K562 (cell line): ENCODE results near the gene AGAP1. TPM values are rescaled to one million over a fixed set of nuclear protein-coding genes. Genes with fewer than 3 reads are reported as not detected.

ENCODE experiments used
- ATAC-seq: fragments of 200-7000 bp; cut with Tn5 transposase; 3 replicates; pipeline ENCODE4 v1.9.1; 2020; ENCODE audit warnings: moderate library complexity
- BruUV-seq: library from RNA; stranded (reverse); fragments of 400-500 nt; replicated peaks from 2 replicates; lab custom pipeline; 2021; lab: Mats Ljungman, UMichigan
- CTCF ChIA-PET: fragments of 300-600 bp; formaldehyde crosslinking; extraction: SDS; loops from one replicate; lab custom pipeline; 2021; ENCODE audit warnings: low intra/inter-chr PET ratio; lab: Yijun Ruan, JAX
- POLR2A ChIA-PET: fragments of 300-600, 350-650 bp; sonication (Branson Sonifier 250); formaldehyde crosslinking; extraction: SDS; loops from one replicate; lab custom pipeline; 2021; ENCODE audit warnings: antibody characterized with exemption, inconsistent platforms; lab: Yijun Ruan, JAX
- DNase-seq, 4 experiments: peaks; one replicate each; pipeline versions ENCODE4 v3.0.0 to v3.0.0-alpha.2; 2011 to 2018; ENCODE audit warnings: low spot score in 3 of 4, mixed read lengths in 3 of 4; ENCODE audit errors: extremely low read depth in 1 of 4
- FAIRE-seq: peaks from 2 replicates; lab custom pipeline; 2011; peaks lifted over from hg19 to GRCh38; lab: Jason Lieb, UNC
- H2AFZ ChIP-seq: 2 replicates; pipeline ENCODE4 v1.6.0; 2011; ENCODE audit warnings: low read depth, low read length, control low read depth, inconsistent platforms
- H3K27ac ChIP-seq: fragments of 200-600 bp; 3 replicates; pipeline ENCODE4 v1.8.0; 2011; ENCODE audit warnings: low read depth, mild to moderate bottlenecking, control low read depth, inconsistent platforms, low read length, moderate library complexity, mixed read lengths; ENCODE audit errors: extremely low read depth
- H3K27me3 ChIP-seq, 2 experiments: fragments of 300-600 bp in 1 of 2; 2 replicates in 1 of 2; 3 replicates in 1 of 2; pipeline versions ENCODE4 v1.6.0 to v1.8.0; 2011; ENCODE audit warnings: inconsistent platforms in 2 of 2, low read length in 2 of 2, mild to moderate bottlenecking in 1 of 2, mixed read lengths in 1 of 2, moderate library complexity in 1 of 2; ENCODE audit not compliant: control insufficient read depth in 2 of 2, insufficient read depth in 2 of 2
- H3K36me3 ChIP-seq: fragments of 300-600 bp; 3 replicates; pipeline ENCODE4 v1.8.0; 2011; ENCODE audit warnings: mild to moderate bottlenecking, low read length, inconsistent platforms; ENCODE audit not compliant: control insufficient read depth, insufficient read depth
- H3K4me1 ChIP-seq, 2 experiments: fragments of 200-600 bp in 1 of 2; replicated peaks in 1 of 2; 2 replicates in 1 of 2; 3 replicates in 1 of 2; pipeline versions ENCODE4 v1.5.1 to v1.8.0; 2011; ENCODE audit warnings: inconsistent platforms in 2 of 2, low read length in 2 of 2, mild to moderate bottlenecking in 1 of 2, mixed read lengths in 1 of 2, moderate library complexity in 1 of 2; ENCODE audit not compliant: control insufficient read depth in 2 of 2, insufficient read depth in 2 of 2
- H3K4me2 ChIP-seq: 2 replicates; pipeline ENCODE4 v1.6.1; 2011; ENCODE audit warnings: low read length, control low read depth, inconsistent platforms, mixed read lengths; ENCODE audit not compliant: insufficient read depth
- H3K4me3 ChIP-seq: fragments of 200-600 bp; sonication (generic), shearing (Covaris generic); 2 replicates; pipeline ENCODE4 v1.5.1; 2016; ENCODE audit warnings: control low read depth, inconsistent platforms
- H3K79me2 ChIP-seq: fragments of 200-600 bp; 3 replicates; pipeline ENCODE4 v1.8.0; 2011; ENCODE audit warnings: low read length, inconsistent platforms; ENCODE audit not compliant: control insufficient read depth, insufficient read depth
- H3K9ac ChIP-seq, 2 experiments: 2 replicates each; pipeline versions ENCODE4 v1.6.0 to v1.6.1; 2011; ENCODE audit warnings: low read depth in 2 of 2, low read length in 2 of 2, control low read depth in 1 of 2, inconsistent platforms in 1 of 2, mild to moderate bottlenecking in 1 of 2, mixed read lengths in 1 of 2; ENCODE audit not compliant: insufficient read depth in 1 of 2
- H3K9me1 ChIP-seq: one replicate; pipeline ENCODE4 v1.6.0; 2011; ENCODE audit warnings: inconsistent platforms, mild to moderate bottlenecking, low read length, moderate library complexity; ENCODE audit not compliant: control insufficient read depth, insufficient read depth
- H3K9me3 ChIP-seq: replicated peaks from 2 replicates; pipeline ENCODE4 v1.5.1; 2011; ENCODE audit warnings: low read depth, low read length, inconsistent platforms; ENCODE audit not compliant: control insufficient read depth, insufficient read depth
- H4K20me1 ChIP-seq: replicated peaks from 2 replicates; pipeline ENCODE4 v1.6.1; 2011; ENCODE audit warnings: low read length, inconsistent platforms, mixed read lengths; ENCODE audit not compliant: control insufficient read depth, insufficient read depth
- E4F1 ChIP-seq: fragments of 250-450 bp; sonication (Bioruptor Pico); IDR thresholded peaks from 2 replicates; pipeline ENCODE4 v1.5.0; 2021; ENCODE audit warnings: mild to moderate bottlenecking, borderline replicate concordance
- GTF2E2 ChIP-seq: fragments of 200-800 bp; sonication (Bioruptor generic); IDR thresholded peaks from 2 replicates; pipeline ENCODE4 v1.6.1; 2016; ENCODE audit warnings: missing genetic modification characterization, missing compliant biosample characterization
- HCFC1 ChIP-seq: IDR thresholded peaks from 2 replicates; pipeline ENCODE4 v1.6.1; 2012; ENCODE audit warnings: low read depth, low read length, improper control_type of control experiment
- NCOR1 ChIP-seq: fragments of 450-650 bp; IDR thresholded peaks from 2 replicates; pipeline ENCODE4 v1.6.1; 2016; ENCODE audit warnings: mild to moderate bottlenecking, moderate library complexity
- PHB ChIP-seq: fragments of 250-450 bp; sonication (Bioruptor Pico); IDR thresholded peaks from 2 replicates; pipeline ENCODE4 v1.5.0; 2021
- PHF21A ChIP-seq: fragments of 450-650 bp; IDR thresholded peaks from 2 replicates; pipeline ENCODE4 v1.6.1; 2017; ENCODE audit warnings: low read depth, borderline replicate concordance
- RBM22 ChIP-seq: fragments of 200-400 bp; formaldehyde crosslinking; IDR thresholded peaks from 2 replicates; pipeline ENCODE4 v1.6.1; 2018; ENCODE audit warnings: low read length, low read depth; ENCODE audit not compliant: poor library complexity, severe bottlenecking
- SMARCA4 ChIP-seq: fragments of 450-650 bp; IDR thresholded peaks from 2 replicates; pipeline ENCODE4 v1.6.1; 2016
- ZNF354B ChIP-seq: fragments of 250-450 bp; sonication (Bioruptor Pico); IDR thresholded peaks from 2 replicates; pipeline ENCODE4 v1.4.0; 2020
- ZNF384 ChIP-seq: IDR thresholded peaks from 2 replicates; pipeline ENCODE4 v1.6.1; 2012; ENCODE audit warnings: low read depth, low read length, improper control_type of control experiment
- ZNF551 ChIP-seq: fragments of 250-450 bp; sonication (Bioruptor Pico); IDR thresholded peaks from 2 replicates; pipeline ENCODE4 v1.5.0; 2021; ENCODE audit warnings: mild to moderate bottlenecking, moderate library complexity
- WGBS: fragments of 100-300 bp; shearing (Covaris generic); methylation state at CpG from one replicate; pipeline ENCODE4 v1.1.6; 2016; ENCODE audit warnings: low coverage, mixed read lengths; ENCODE audit not compliant: insufficient coverage; ENCODE audit errors: missing lambda C conversion rate; 5-methylcytosine and 5-hydroxymethylcytosine counted together
- in situ Hi-C: fragments of 300-500 bp; cut with MboI; formaldehyde crosslinking; loops from 4 replicates; pipeline ENCODE4 v1.15.0; 2018; ENCODE audit warnings: inconsistent platforms, mixed read lengths
- intact Hi-C: fragments of 100-400 bp; cut with micrococcal nuclease; formaldehyde crosslinking; loops from 2 replicates; pipeline ENCODE4 v1.14.2; 2022
- polyA plus RNA-seq, 8 experiments: library from polyadenylated mRNA; depleted of rRNA in 4 of 8; stranded (reverse) in 5 of 8; unstranded in 3 of 8; fragments of >200 nt; fragmentation: Nextera tagmentation in 2 of 8; fragmentation: Illumina TruSeq in 1 of 8; extraction: Ambion mirVana in 2 of 8; extraction: Trizol in 1 of 8; gene quantifications; 2 replicates each; pipeline versions ENCODE4 v1.2.1 to v1.2.3, GENCODE V29; 2011 to 2014; ENCODE audit warnings: inconsistent platforms in 1 of 8, missing spikeins in 1 of 8
- total RNA-seq, 7 experiments: library from RNA; depleted of rRNA in 6 of 7; stranded (reverse); fragments of >200 nt in 6 of 7; fragmentation: Illumina TruSeq in 2 of 7; extraction: Trizol in 2 of 7; gene quantifications; 2 replicates each; pipeline versions ENCODE4 v1.2.1 to v1.2.3, GENCODE V29; 2011 to 2021; ENCODE audit warnings: low replicate concordance in 1 of 7

AGAP1 gene
- total and polyA plus RNA-seq, 9 of the 15 experiments (the other 6 are each of a cell fraction or from before 2014, with no cell fraction given): 1.3 to 24.0 (median 10.6) TPM

- no peak for TF ChIP-seq ZNF551 (CRISPR knock-in tag)
- no peak for TF ChIP-seq GTF2E2 (tag)
- TF ChIP-seq, all 486 proteins: peak for 0
Measured at GRCh38 chr2:236164925-236165841, 671.3 kb downstream of the AGAP1 start (continued).

- intact Hi-C loops: no loop called here
- no peak overlapping the region for H3K4me2 ChIP-seq
- no peaks in the 10 kb centered on the region for H3K9me1 ChIP-seq
- no peak for TF ChIP-seq RBM22
- TF ChIP-seq PHF21A: no peak
- no peak for TF ChIP-seq SMARCA4
- TF ChIP-seq ZNF354B (CRISPR knock-in tag): no peak
- TF ChIP-seq E4F1 (CRISPR knock-in tag): no peak
- no peak for TF ChIP-seq PHB (CRISPR knock-in tag)
- no peak for TF ChIP-seq ZNF384
- no peak for TF ChIP-seq HCFC1
- no peak for TF ChIP-seq NCOR1
- H3K4me1 ChIP-seq: peaks cover 0 to 25% of the 10 kb centered on the region in 2 experiments; a peak in 2 of 5 replicates
- no peaks in the 10 kb centered on the region for H3K79me2 ChIP-seq
- no peak for ATAC-seq
- H3K36me3 ChIP-seq: no peaks in the 10 kb centered on the region
- H3K27me3 ChIP-seq: peaks cover 0 to 13% of the 10 kb centered on the region in 2 experiments; a peak in 2 of 5 replicates
- no peak overlapping the region for H3K9ac ChIP-seq
- H4K20me1 ChIP-seq: no peaks in the 10 kb centered on the region
- no peak overlapping the region for H2AFZ ChIP-seq
- no peak overlapping the region for H3K4me3 ChIP-seq
- DNase-seq: no peak
- ChIA-PET CTCF (no interaction called here), POLR2A (no interaction called here)
- WGBS: 79% methylated on average over 15 of the region's 58 CpGs
- no peaks in the 10 kb centered on the region for H3K9me3 ChIP-seq
- BruUV-seq: no TSS peak
- no peak overlapping the region for H3K27ac ChIP-seq
- FAIRE-seq: no peak
- in situ Hi-C loops: no loop called here
Measured at GRCh38 chr2:236165842-236166795, 672.3 kb downstream of the AGAP1 start.
